ENCODE measurements around the gene PLXNA2.

DNA sequence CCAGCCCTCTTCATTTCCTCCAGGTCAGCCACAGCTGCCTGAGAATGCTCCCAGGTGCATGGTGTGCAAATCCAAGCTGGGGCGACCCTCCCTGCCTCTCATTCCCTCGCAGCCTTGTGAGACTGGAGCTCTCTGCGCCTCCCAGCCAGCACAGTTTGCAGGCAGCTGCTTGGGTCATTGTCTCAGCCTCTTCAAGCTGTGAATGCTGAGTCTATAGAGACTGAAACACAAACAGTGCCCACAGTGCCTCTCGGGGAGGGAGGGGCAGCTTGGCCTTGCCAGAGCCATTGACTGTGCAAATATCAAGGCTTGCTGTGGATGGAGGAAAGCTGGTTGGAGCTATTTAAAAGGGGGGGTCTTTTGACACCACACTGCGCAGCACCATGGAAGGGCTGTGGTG lies 10.6 kb downstream of the PLXNA2 start:
- TF ChIP-seq POLR2AphosphoS5 (IDR thresholded peaks at IDR 0.05; ENCODE audit: low read depth, low read length) (no peak), POLR2A (IDR thresholded peaks at IDR 0.05; ENCODE audit: low read depth, low read length) (no peak), TAF1 (IDR thresholded peaks at IDR 0.05; ENCODE audit: borderline replicate concordance, low read depth, low read length) (no peak)

Data from GM12892 (cell line).